Natural killer cell treated with Interleukin-12 subunit alpha and Interleukin-12 subunit beta and Interleukin-15 and Interleukin-18, amount 100 ng/mL, for 72 hours (primary cell): ENCODE measurements around the gene PRXL2C. TPM values are rescaled to one million over a fixed set of nuclear protein-coding genes. Genes with fewer than 3 reads are reported as not detected.

Experiments used
- ATAC-seq, 2 donors: fragments of 150-1000 bp; cut with Tn5 transposase in 1 of 2; sonication (Bioruptor Pico), chemical (Tn5 transposase) in 1 of 2; 2 replicates each; pipeline ENCODE4 v1.10.0; 2021
- DNase-seq: peaks from one replicate; pipeline ENCODE4 v3.0.0; 2022; ENCODE audit warnings: low spot score
- H3K27ac Mint-ChIP-seq, 2 donors: 1 replicate in 1 of 2; 2 replicates in 1 of 2; pipeline ENCODE4 v1.8.0; 2022; ENCODE audit warnings: mixed read lengths in 2 of 2, mild to moderate bottlenecking in 1 of 2, moderate library complexity in 1 of 2
- H3K27me3 Mint-ChIP-seq, 2 donors: 1 replicate in 1 of 2; 2 replicates in 1 of 2; pipeline ENCODE4 v1.8.0; 2022; ENCODE audit warnings: mixed read lengths in 2 of 2
- H3K36me3 Mint-ChIP-seq: one replicate; pipeline ENCODE4 v1.8.0; 2022; ENCODE audit warnings: mixed read lengths
- H3K4me1 Mint-ChIP-seq, 2 donors: 1 replicate in 1 of 2; 2 replicates in 1 of 2; pipeline ENCODE4 v1.8.0; 2022; ENCODE audit warnings: low read depth in 2 of 2, mixed read lengths in 2 of 2, mild to moderate bottlenecking in 1 of 2
- H3K4me3 Mint-ChIP-seq: one replicate; pipeline ENCODE4 v1.8.0; 2022; ENCODE audit warnings: mixed read lengths
- H3K9me3 Mint-ChIP-seq: 2 replicates; pipeline ENCODE4 v1.8.0; 2022; ENCODE audit warnings: mixed read lengths
- total RNA-seq, 2 donors: library from RNA; stranded (reverse); gene quantifications; one replicate each; pipeline ENCODE4 v1.2.3, GENCODE V29; 2022

PRXL2C gene
- total RNA-seq, 2 donors from 2014 or later: 2.5 to 4.8 TPM

DNA sequence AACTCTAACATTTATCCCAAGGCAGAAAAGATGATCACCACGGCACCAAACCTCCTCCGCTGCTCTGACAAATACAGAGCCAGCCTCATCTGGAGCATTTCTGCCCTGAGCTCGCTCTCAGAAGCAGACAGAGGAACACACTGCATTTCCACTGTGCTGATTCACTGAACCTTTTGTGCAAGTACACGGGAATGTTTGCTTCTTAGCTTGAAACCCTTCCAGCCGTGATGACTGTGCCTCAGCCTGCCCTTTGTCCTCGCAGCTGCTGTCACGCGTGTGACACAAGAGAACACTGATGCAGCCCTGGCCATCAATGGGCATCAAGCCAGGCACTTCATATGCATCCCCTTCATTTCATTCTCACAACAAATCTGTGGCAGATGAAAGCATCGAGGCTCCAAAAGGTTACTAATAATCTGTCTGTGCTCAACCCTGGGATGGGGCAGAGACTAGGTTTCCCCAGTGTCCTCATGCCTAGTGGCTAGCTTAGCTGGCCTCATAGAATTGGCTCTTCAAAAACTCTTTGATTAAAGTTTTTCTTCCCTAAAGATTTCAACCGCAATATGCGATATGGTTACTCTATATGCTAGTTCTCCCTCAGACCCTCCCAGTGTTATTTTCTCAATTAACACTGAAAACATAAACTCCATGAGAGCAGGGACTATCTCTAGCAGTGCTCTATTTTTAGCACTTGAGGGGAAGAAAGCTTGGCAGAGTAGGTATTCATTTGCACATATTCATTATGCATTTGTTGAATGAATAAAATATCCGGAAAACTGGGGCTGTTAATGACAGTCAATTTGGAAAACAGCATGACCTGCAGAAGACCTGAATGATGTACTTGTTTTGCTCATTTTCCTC lies 42.8 kb downstream of the PRXL2C start:
- Mint-ChIP-seq H3K27ac (no peak overlapping the region), H3K4me3 (no peak overlapping the region), H3K27me3 (peaks cover 37 to 76% of the 10 kb centered on the region in 2 donors), H3K36me3 (no peaks in the 10 kb centered on the region), H3K4me1 (peaks cover 0 to 4% of the 10 kb centered on the region in 2 donors), H3K9me3 (no peaks in the 10 kb centered on the region)
- DNase-seq (no peak), ATAC-seq (no peak)

GRCh38 chr9:96611302-96611701 lies 43.8 kb downstream of the PRXL2C start:
- no peak for DNase-seq
- no peaks in the 10 kb centered on the region for H3K36me3 Mint-ChIP-seq
- H3K27me3 Mint-ChIP-seq: peaks cover 36 to 68% of the 10 kb centered on the region in 2 donors
- H3K9me3 Mint-ChIP-seq: no peaks in the 10 kb centered on the region
- H3K4me3 Mint-ChIP-seq: no peak overlapping the region
- no peak for ATAC-seq
- peaks cover 0 to 4% of the 10 kb centered on the region in 2 donors for H3K4me1 Mint-ChIP-seq
- H3K27ac Mint-ChIP-seq: no peak overlapping the region

GRCh38 chr9:96609732-96610131 lies 45.4 kb downstream of the PRXL2C start:
- H3K27me3 Mint-ChIP-seq: peaks cover 26 to 58% of the 10 kb centered on the region in 2 donors
- H3K4me1 Mint-ChIP-seq: peaks cover 0 to 4% of the 10 kb centered on the region in 2 donors
- no peaks in the 10 kb centered on the region for H3K36me3 Mint-ChIP-seq
- DNase-seq (no peak), ATAC-seq (no peak)
- no peaks in the 10 kb centered on the region for H3K9me3 Mint-ChIP-seq
- no peak overlapping the region for H3K4me3 Mint-ChIP-seq
- H3K27ac Mint-ChIP-seq: no peak overlapping the region

DNA sequence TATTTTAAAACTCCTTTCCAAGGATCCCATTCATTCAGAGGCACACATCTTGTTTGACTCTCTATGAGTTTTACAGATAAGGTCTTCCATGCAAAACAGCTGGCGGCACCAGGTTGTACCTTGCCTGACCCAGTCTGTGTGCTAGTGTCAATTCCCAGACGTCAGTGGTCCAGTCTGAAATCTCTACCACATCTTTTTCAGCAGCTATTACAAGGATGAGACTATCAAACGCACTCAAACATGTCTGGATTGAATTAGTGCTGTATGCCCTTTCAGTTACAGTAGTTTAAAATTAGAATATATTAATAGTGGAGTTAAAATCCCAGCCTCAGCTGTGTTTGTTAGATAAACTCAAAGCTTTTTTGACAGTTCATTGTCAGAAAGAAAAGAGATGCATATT lies 47.1 kb downstream of the PRXL2C start:
- Mint-ChIP-seq H3K27me3 (peaks cover 19 to 48% of the 10 kb centered on the region in 2 donors), H3K4me3 (no peak overlapping the region), H3K36me3 (no peaks in the 10 kb centered on the region), H3K9me3 (no peaks in the 10 kb centered on the region), H3K4me1 (peaks cover 0 to 4% of the 10 kb centered on the region in 2 donors), H3K27ac (no peak overlapping the region)
- no peak for DNase-seq
- no peak for ATAC-seq

DNA sequence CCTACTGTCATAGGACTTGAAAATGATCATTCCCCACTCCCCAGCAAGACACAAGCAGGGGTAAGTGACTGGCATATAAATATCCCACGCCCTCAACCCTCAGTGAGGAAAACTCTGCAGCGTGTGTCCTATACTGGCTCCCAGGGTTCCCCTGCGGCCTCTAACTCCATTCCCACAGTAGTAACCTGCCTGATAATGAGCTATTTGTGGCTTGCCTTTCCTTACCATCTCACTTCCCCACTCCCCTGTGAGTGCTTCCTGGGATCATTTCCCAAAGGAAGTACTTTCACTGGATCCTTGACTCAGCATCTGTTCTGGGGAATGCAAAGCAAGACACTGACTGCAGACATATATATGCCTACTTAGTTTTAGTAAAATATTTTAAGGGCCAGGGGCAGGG lies 49.8 kb downstream of the PRXL2C start:
- H3K9me3 Mint-ChIP-seq: no peaks in the 10 kb centered on the region
- no peaks in the 10 kb centered on the region for H3K36me3 Mint-ChIP-seq
- peaks cover 4 to 23% of the 10 kb centered on the region in 2 donors for H3K27me3 Mint-ChIP-seq
- H3K4me1 Mint-ChIP-seq: no peaks in the 10 kb centered on the region
- DNase-seq: no peak
- H3K4me3 Mint-ChIP-seq: no peak overlapping the region
- H3K27ac Mint-ChIP-seq: no peak overlapping the region
- no peak for ATAC-seq

DNA sequence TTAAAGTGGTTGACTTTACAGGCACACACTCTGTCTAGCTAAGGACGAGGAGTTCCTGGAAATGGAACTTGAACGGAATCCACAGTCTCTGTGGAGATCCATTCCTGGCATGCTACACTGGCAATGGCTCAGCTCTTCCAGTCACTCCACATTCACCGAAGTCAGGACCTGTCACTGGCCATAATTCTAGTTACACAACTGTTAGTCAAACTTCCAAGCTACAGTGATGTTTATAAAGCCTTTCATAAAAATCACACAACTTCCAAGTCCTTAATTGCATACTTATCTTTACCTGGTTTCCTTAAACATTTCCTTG lies 51.2 kb downstream of the PRXL2C start:
- no peaks in the 10 kb centered on the region for H3K4me1 Mint-ChIP-seq
- no peak overlapping the region for H3K4me3 Mint-ChIP-seq
- H3K27me3 Mint-ChIP-seq: peaks cover 7 to 13% of the 10 kb centered on the region in 2 donors
- H3K36me3 Mint-ChIP-seq: no peaks in the 10 kb centered on the region
- no peak for DNase-seq
- no peak overlapping the region for H3K27ac Mint-ChIP-seq
- H3K9me3 Mint-ChIP-seq: no peaks in the 10 kb centered on the region
- ATAC-seq: no peak

- H3K4me3 Mint-ChIP-seq: no peak overlapping the region
- H3K4me1 Mint-ChIP-seq: no peaks in the 10 kb centered on the region
- peaks cover 7 to 8% of the 10 kb centered on the region in 2 donors for H3K27me3 Mint-ChIP-seq
- ATAC-seq: no peak
- H3K27ac Mint-ChIP-seq: no peak overlapping the region
- no peak for DNase-seq
- no peaks in the 10 kb centered on the region for H3K36me3 Mint-ChIP-seq
- H3K9me3 Mint-ChIP-seq: no peaks in the 10 kb centered on the region
Observed at GRCh38 chr9:96603305-96604003, 51.7 kb downstream of the PRXL2C start.

- H3K36me3 Mint-ChIP-seq: no peaks in the 10 kb centered on the region
Observed at GRCh38 chr9:96599298-96599697, 55.8 kb downstream of the PRXL2C start.

DNA sequence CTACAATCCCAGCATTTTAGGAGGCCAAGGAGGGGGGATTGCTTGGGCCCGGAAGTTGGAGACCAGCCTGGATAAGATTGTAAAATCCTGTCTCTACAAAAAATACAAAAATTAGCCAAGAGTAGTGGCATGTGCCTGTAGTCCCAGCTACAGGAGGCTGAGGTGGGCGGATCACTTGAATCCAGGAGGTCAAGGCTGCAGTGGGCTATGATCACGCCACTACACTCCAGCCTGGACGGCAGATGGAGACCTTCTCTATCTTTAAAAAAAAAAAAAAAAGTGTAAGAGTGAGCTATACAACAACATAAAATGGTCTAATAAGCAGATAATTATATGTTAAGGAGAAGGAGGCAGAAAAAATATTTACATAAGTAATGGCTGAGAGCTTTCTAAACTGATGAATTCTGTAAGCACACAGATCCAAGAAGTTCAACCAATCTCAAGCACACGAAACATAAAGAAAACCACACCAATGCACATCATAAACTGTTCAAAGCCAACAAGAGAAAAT lies 58.5 kb downstream of the PRXL2C start:
- Mint-ChIP-seq H3K27ac (no peak overlapping the region), H3K4me3 (no peak overlapping the region), H3K9me3 (no peaks in the 10 kb centered on the region), H3K4me1 (no peaks in the 10 kb centered on the region), H3K27me3 (peaks cover 14 to 27% of the 10 kb centered on the region in 2 donors), H3K36me3 (no peaks in the 10 kb centered on the region)
- no peak for ATAC-seq
- DNase-seq: no peak

More at GRCh38 chr9:96599298-96599697, 55.8 kb downstream of the PRXL2C start:
- no peaks in the 10 kb centered on the region for H3K4me1 Mint-ChIP-seq
- H3K4me3 Mint-ChIP-seq: no peak overlapping the region
- no peak for DNase-seq
- no peak for ATAC-seq
- no peak overlapping the region for H3K27ac Mint-ChIP-seq
- H3K9me3 Mint-ChIP-seq: no peaks in the 10 kb centered on the region
- H3K27me3 Mint-ChIP-seq: peaks cover 5 to 17% of the 10 kb centered on the region in 2 donors

Other genes with a start within 250 kb of the PRXL2C start
- 10 to 100 TPM; 12.8 to 26.3 TPM for gene ZNF367, start 236.9 kb downstream of the PRXL2C start, total RNA-seq
- gene HABP4, start 205.1 kb downstream of the PRXL2C start, total RNA-seq: 10 to 100 TPM in 1 of 2 donors, 1 to 10 TPM in 1; 3.0 to 11.5 TPM
- 1 to 10 TPM in 1 of 2 donors, under 1 TPM in 1; 0.45 to 3.1 TPM for gene CDC14B, start 35.5 kb downstream of the PRXL2C start, total RNA-seq
- 10 to 100 TPM; 10.3 to 11.6 TPM for gene ZNF510, start 122.8 kb upstream of the PRXL2C start, total RNA-seq
- 1 to 10 TPM; 4.5 to 8.6 TPM for gene ZNF782, start 199.2 kb upstream of the PRXL2C start, total RNA-seq